Central memory CD4-positive, alpha-beta T cell (primary cell): ENCODE results near the gene CYP39A1.

ENCODE experiments used
- DNase-seq: peaks from one replicate; pipeline ENCODE4 v3.0.0; 2022
- total RNA-seq, 3 experiments: gene quantifications; one replicate each; lab custom pipeline; 2026; lab: John Stamatoyannopoulos, UW

Gene CYP39A1, protein sequence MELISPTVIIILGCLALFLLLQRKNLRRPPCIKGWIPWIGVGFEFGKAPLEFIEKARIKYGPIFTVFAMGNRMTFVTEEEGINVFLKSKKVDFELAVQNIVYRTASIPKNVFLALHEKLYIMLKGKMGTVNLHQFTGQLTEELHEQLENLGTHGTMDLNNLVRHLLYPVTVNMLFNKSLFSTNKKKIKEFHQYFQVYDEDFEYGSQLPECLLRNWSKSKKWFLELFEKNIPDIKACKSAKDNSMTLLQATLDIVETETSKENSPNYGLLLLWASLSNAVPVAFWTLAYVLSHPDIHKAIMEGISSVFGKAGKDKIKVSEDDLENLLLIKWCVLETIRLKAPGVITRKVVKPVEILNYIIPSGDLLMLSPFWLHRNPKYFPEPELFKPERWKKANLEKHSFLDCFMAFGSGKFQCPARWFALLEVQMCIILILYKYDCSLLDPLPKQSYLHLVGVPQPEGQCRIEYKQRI
- total RNA-seq, result 0 reads per million in 3 experiments

DNA sequence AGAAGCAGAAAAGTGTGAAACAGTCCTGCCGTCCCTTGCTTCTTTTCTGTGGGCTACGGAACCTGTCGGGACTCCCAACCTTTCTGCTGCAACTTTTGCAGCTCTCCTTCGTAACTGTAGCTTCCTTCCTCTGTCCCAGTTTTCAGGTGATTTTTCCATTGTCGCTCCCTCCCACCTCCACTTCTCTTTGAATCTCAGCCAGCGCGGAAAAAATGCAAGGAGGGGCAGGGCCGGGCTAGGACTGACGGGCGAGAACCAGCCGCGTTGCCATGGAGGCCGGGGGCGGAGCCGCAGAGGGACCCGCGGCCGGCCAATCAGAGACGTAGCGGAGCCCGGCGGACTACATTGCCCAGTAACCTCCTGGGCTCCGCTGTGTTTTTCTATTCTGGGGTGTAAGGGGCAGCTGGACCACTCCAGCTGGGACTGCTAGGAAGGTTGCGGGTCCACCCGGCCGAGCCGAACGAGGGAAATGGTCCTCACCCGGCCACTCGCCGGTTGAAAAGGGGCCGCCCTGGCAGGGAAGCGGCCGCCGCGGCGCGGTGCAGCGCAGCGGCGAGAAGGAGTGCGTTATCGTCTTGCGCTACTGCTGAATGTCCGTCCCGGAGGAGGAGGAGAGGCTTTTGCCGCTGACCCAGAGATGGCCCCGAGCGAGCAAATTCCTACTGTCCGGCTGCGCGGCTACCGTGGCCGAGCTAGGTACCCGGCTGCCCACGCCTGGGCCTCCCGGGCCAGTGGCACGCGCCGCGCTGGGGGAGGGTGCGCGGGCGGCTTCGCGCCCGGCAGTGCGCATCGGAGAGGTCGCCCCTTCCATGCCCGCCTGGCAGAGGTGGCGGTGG, at the start of gene CYP39A1, which contains the start of gene SLC25A27:
CYP39A1 (minus strand) TSS at position 216 of the 836 bp plus-strand sequence. CDS start 236 bp downstream, outside the sequence.
SLC25A27 (plus strand) TSS at position 373 of the 836 bp plus-strand sequence; CDS start at position 591, 218 bp downstream.
- peak; percentile 70 for DNase-seq

- no peak for DNase-seq
These were observed 47.4 kb upstream of the CYP39A1 start for GRCh38 chr6:46699970-46700369.

DNA sequence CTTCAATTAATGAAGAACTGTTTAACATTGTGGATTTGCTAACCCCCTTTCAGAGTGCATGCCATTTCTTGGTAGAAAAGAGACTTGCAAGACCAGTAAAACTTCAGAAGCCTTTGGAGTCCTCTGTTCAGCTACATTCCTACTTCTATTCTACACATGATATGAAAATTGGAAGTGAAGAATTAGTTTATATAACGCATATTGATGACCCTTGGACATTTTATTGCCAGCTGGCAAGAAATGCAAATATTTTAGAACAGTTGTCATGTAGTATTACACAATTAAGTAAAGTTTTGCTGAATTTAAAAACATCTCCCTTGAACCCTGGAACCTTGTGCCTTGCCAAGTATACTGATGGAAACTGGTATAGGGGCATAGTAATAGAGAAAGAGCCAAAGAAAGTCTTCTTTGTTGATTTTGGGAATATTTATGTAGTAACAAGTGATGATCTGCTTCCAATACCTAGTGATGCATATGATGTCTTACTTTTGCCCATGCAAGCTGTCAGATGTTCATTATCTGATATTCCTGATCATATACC, 38.4 kb upstream of the CYP39A1 start:
- DNase-seq, result no peak

DNA sequence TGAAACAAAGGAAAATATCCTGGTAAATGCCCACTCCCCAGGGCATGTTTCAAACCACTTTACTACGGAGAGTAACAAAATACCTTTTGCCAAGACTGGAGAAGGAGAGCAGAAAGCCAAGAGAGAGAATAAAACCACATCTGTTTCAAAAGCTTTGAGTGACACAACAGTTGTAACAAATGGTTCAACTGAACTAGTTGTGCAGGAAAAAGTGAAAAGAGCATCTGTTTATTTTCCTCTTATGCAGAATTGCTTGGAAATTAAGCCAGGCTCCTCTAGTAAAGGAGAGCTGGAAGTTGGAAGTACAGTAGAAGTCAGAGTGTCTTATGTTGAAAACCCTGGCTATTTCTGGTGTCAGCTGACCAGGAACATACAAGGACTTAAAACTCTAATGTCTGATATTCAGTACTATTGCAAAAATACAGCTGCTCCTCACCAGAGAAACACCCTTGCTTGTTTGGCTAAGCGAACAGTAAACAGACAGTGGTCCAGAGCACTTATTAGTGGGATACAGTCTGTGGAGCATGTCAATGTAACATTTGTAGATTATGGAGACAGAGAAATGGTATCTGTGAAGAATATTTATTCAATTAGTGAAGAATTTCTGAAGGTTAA, 37.6 kb upstream of the CYP39A1 start:
- DNase-seq, result no peak

- no peak for DNase-seq
These were observed 37.0 kb upstream of the CYP39A1 start for GRCh38 chr6:46689657-46690056.

DNA sequence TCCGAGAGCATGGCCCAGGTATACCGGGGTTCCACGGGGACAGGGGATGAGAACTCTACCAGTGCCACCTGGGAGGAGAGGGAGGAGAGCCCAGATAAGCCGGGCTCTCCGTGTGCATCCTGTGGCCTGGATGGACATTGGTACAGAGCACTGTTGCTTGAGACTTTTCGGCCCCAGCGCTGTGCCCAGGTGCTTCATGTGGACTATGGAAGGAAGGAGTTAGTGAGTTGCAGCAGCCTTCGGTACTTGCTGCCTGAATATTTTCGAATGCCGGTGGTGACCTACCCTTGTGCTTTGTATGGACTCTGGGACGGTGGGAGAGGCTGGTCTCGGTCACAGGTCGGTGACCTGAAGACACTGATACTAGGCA, 36.3 kb upstream of the CYP39A1 start:
- DNase-seq, result no peak

DNA sequence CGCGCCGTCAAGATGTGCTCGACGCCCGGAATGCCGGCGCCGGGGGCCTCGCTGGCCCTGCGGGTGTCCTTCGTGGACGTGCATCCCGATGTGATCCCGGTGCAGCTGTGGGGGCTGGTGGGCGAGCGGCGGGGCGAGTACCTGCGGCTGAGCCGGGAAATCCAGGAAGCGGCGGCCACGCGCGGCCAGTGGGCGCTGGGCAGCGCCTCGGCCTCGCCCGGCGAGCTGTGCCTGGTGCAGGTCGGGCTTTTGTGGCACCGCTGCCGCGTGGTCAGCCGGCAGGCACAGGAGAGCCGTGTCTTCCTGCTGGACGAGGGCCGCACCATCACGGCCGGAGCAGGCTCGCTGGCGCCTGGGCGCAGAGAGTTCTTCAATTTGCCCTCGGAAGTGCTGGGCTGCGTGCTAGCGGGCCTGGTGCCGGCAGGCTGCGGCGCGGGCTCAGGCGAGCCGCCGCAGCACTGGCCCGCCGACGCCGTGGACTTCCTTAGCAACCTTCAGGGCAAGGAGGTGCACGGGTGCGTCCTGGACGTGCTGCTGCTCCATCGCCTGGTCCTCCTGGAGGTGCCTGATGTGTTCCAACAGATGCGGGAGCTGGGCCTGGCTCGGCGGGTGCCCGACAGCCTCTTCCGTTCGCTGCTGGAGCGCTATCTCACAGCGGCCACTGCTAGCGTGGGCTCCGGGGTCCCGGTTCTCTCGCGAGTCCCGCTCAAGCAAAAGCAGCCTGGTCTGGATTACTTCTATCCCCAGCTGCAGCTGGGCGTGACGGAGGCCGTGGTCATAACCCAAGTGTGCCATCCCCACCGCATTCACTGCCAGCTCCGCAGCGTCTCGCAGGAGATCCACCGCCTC, 35.7 kb upstream of the CYP39A1 start:
- DNase-seq, result no peak

GRCh38 chr6:46687619-46688097, 35.0 kb upstream of the CYP39A1 start, which contains the start of gene TDRD6:
Gene TDRD6, plus strand, starts transcription at chr6:46687885. Its CDS starts 244 bp downstream, at chr6:46688129.
- DNase-seq, result no peak

- DNase-seq, result no peak
These were observed 32.2 kb upstream of the CYP39A1 start for GRCh38 chr6:46684771-46685170.

DNA sequence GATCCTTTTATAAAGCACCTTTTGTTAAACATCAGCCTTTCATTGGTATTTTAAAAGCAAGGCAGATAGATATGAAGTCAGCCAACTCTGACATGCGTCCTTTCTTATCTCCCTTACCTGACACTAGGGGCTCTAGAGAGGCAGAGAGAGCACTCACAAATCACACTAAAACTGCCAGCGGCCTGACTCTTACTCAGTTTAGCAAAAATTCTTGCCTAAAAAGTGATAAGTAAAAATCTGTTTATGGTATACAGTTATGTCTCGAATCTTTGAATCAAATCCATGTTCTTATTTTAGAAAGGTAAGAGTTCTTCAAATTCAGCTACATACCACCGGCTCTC, 24.7 kb upstream of the CYP39A1 start:
- no peak for DNase-seq

GRCh38 chr6:46676604-46677313, 24.1 kb upstream of the CYP39A1 start:
- DNase-seq, result no peak

DNA sequence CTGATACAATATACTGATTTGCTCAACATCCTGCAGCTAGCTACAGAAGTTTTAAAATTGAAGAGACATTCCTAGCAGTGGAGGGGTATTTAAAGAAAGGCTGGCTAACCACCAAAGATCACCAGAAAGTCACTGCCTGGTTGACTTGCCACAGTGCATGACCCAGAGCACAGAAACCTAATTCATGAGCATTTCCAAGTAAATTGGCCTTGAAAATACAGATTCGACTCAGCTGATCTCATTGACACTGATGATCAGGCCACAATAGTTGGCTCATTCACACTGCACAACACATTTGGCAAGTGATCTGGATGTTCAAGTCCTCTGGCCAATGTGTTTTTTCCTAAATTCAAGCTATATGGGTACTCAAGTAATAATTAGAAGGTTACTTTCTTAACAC, 21.8 kb upstream of the CYP39A1 start:
- DNase-seq, result no peak

- no peak for DNase-seq
These were observed 14.8 kb upstream of the CYP39A1 start for GRCh38 chr6:46667377-46667776.

GRCh38 chr6:46661483-46661882, 8.9 kb upstream of the CYP39A1 start:
- DNase-seq, result no peak

- DNase-seq, result no peak
These were observed 5.0 kb upstream of the CYP39A1 start for GRCh38 chr6:46657642-46658041.

GRCh38 chr6:46655803-46656202, 3.2 kb upstream of the CYP39A1 start:
- no peak for DNase-seq

DNA sequence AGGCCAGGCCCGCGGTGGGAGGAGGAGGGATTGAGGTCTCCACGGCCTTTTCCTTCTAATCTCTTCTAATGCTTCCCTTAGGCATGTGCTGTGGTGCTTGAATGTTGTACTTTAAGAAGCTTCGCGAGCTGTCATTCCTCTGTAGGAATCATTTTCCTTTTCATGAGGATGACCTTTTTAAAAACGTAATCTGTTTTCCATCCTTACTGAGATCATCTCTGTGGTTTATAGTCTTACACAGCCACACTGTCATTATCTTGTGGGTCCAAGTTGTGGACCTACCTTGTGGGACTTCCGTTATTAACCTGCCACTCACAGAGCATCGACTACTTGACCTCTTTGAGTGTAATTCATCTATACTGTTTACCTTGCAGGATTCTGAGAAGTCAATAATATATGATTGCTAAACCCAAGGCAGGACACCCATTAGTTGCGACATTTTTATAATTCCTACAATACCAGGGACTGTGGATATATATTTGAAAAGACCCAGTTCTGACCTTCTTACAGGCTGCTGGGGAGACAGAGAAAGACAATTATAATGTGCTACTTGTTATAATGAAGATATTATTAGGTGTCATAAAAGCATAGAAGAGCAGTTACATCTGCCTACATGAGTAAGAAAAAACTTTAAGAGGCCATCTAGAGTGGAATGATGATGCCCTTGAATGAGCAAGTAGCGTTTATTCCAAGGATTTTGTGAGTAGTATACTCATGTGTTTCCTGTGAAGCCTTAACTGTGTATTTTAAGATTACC, 999 bp upstream of the CYP39A1 start:
- no peak for DNase-seq

DNA sequence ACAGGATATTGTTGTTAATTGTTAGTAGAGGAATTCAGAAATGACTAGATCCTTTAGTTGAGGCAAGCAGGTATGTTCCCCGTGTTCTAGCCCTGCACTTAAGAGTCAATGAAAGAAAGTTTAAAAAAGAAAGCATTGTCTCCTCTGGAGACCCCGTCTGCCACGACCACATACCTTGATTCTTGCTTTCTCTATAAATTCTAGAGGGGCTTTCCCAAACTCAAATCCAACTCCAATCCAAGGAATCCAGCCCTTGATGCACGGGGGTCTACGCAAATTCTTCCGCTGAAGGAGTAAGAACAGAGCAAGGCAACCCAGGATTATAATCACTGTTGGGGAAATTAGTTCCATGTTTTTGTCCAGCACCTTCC, 401 bp downstream of the CYP39A1 start:
- peak; percentile 0 for DNase-seq

GRCh38 chr6:46651816-46652215, 802 bp downstream of the CYP39A1 start:
- DNase-seq, result no peak

- DNase-seq, result no peak
These were observed 1.6 kb downstream of the CYP39A1 start for GRCh38 chr6:46651006-46651405.
